PC-3 (cell line): ENCODE measurements around the gene PIPOX. TPM values are rescaled to one million over a fixed set of nuclear protein-coding genes. Genes with fewer than 3 reads are reported as not detected.

ENCODE experiments used
- ATAC-seq: fragments of 200-7000 bp; cut with Tn5 transposase; 2 replicates; pipeline ENCODE4 v1.9.1; 2020; ENCODE audit warnings: mild to moderate bottlenecking, moderate library complexity
- BruUV-seq: library from RNA; stranded (reverse); fragments of 400-500 nt; replicated peaks from 2 replicates; lab custom pipeline; 2021; lab: Mats Ljungman, UMichigan
- CTCF ChIA-PET: fragments of 300-600 bp; sonication (Branson Sonifier 250); formaldehyde crosslinking; loops from one replicate; lab custom pipeline; 2022; ENCODE audit warnings: antibody characterized with exemption; lab: Charles Lee
- POLR2A ChIA-PET: fragments of 300-600 bp; sonication (Branson Sonifier 250); formaldehyde crosslinking; loops from one replicate; lab custom pipeline; 2022; ENCODE audit warnings: antibody characterized with exemption; ENCODE audit not compliant: unreplicated experiment; lab: Charles Lee
- DNase-seq: peaks from one replicate; pipeline ENCODE4 v3.0.0-alpha.2; 2015
- H2AFZ ChIP-seq: fragments of 300-600 bp; sonication (generic); 2 replicates; pipeline ENCODE4 v1.6.0; 2016; ENCODE audit warnings: antibody characterized with exemption, low read length
- H3F3A ChIP-seq: fragments of 300-600 bp; sonication (generic); one replicate; pipeline ENCODE4 v1.6.0; 2017; ENCODE audit warnings: antibody characterized with exemption, low read length, control low read depth, mild to moderate bottlenecking; ENCODE audit not compliant: unreplicated experiment
- H3K27ac ChIP-seq: fragments of 300-600 bp; sonication (generic); 2 replicates; pipeline ENCODE4 v1.5.1; 2016; ENCODE audit warnings: mild to moderate bottlenecking, low read length
- H3K27me3 ChIP-seq: fragments of 300-600 bp; sonication (generic); 2 replicates; pipeline ENCODE4 v1.6.1; 2016; ENCODE audit warnings: low read length, mixed read lengths
- H3K36me3 ChIP-seq: fragments of 300-600 bp; sonication (generic); 2 replicates; pipeline ENCODE4 v1.6.1; 2016; ENCODE audit warnings: low read depth, mixed run types, low read length, mixed read lengths
- H3K4me1 ChIP-seq: fragments of 300-600 bp; sonication (generic); 2 replicates; pipeline ENCODE4 v1.5.1; 2016; ENCODE audit warnings: low read length; ENCODE audit not compliant: insufficient read depth
- H3K4me2 ChIP-seq: fragments of 300-600 bp; sonication (generic); 2 replicates; pipeline ENCODE4 v1.6.0; 2016; ENCODE audit warnings: low read length
- H3K4me3 ChIP-seq: fragments of 300-600 bp; sonication (generic); 2 replicates; pipeline ENCODE4 v1.5.1; 2016; ENCODE audit warnings: mild to moderate bottlenecking, low read length, mixed read lengths
- H3K79me2 ChIP-seq: fragments of 300-600 bp; sonication (generic); 2 replicates; pipeline ENCODE4 v1.6.1; 2017; ENCODE audit warnings: low read length, mixed read lengths
- H3K9ac ChIP-seq: fragments of 300-600 bp; sonication (generic); 2 replicates; pipeline ENCODE4 v1.6.0; 2016; ENCODE audit warnings: mild to moderate bottlenecking, low read length
- H3K9me2 ChIP-seq: fragments of 300-600 bp; sonication (generic); replicated peaks from 2 replicates; pipeline ENCODE4 v1.6.1; 2016; ENCODE audit warnings: mixed run types, low read length, mixed read lengths
- H3K9me3 ChIP-seq: fragments of 300-600 bp; sonication (generic); 2 replicates; pipeline ENCODE4 v1.6.1; 2016; ENCODE audit warnings: low read length, mixed read lengths
- H4K20me1 ChIP-seq: fragments of 300-600 bp; sonication (generic); 2 replicates; pipeline ENCODE4 v1.6.1; 2016; ENCODE audit warnings: low read length, mixed read lengths
- CTCF ChIP-seq: fragments of 300-600 bp; sonication (generic); conservative IDR thresholded peaks from 2 replicates; pipeline ENCODE4 v1.5.1; 2017; ENCODE audit warnings: antibody characterized with exemption, low read depth, mild to moderate bottlenecking, low read length
- EZH2 ChIP-seq: fragments of 300-600 bp; sonication (generic); IDR thresholded peaks from one replicate; pipeline ENCODE4 v1.6.1; 2017; ENCODE audit warnings: antibody characterized with exemption, mild to moderate bottlenecking, low read length; ENCODE audit not compliant: unreplicated experiment
- EZH2phosphoT487 ChIP-seq: fragments of 300-600 bp; sonication (generic); IDR thresholded peaks from 2 replicates; pipeline ENCODE4 v1.6.1; 2018; ENCODE audit warnings: mild to moderate bottlenecking, antibody characterized with exemption, low read length, borderline replicate concordance
- intact Hi-C: fragments of 100-400 bp; cut with micrococcal nuclease; formaldehyde crosslinking; loops from 2 replicates; pipeline ENCODE4 v1.9.0; 2023
- total RNA-seq: library from RNA; depleted of rRNA; stranded (reverse); fragments of >200 nt; gene quantifications from 2 replicates; pipeline ENCODE4 v1.2.3, GENCODE V29; 2014

Gene PIPOX
- total RNA-seq, 1 experiment from 2014 or later = 0.87 TPM

DNA sequence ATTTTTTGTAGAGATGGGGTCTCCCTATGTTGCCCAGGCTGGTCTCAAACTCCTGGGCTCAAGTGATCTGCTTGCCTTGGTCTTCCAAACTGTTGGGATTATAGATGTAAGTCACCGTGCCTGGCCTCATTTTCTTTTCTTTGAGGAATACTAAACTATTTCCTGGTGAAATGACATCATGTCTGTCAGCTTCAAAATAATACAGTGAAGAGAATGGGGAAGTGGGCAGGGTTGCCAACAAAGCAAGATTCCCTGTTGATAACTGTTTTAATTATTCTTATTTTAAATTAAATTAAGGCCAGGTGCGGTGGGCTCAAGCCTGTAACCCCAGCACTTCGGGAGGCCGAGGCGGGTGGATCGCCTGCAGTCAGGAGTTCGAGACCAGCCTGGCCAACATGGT lies 21.1 kb downstream of the PIPOX start:
- H3K9ac ChIP-seq = no peak overlapping the region
- H2AFZ ChIP-seq = no peak overlapping the region
- no peaks in the 10 kb centered on the region for H3K9me3 ChIP-seq
- TF ChIP-seq CTCF = no peak
- TF ChIP-seq EZH2 = no peak
- no peak for TF ChIP-seq EZH2phosphoT487
- DNase-seq (no peak), ATAC-seq (no peak)
- no peaks in the 10 kb centered on the region for H3K79me2 ChIP-seq
- no peaks in the 10 kb centered on the region for H3F3A ChIP-seq
- CTCF ChIA-PET = no interaction called here
- H3K9me2 ChIP-seq = no peaks in the 10 kb centered on the region
- no peaks in the 10 kb centered on the region for H3K4me1 ChIP-seq
- BruUV-seq = no TSS peak
- POLR2A ChIA-PET = no interaction called here
- no peak overlapping the region for H3K4me3 ChIP-seq
- H4K20me1 ChIP-seq = no peaks in the 10 kb centered on the region
- intact Hi-C loops = no loop called here
- H3K27ac ChIP-seq = no peak overlapping the region
- no peaks in the 10 kb centered on the region for H3K36me3 ChIP-seq
- no peaks in the 10 kb centered on the region for H3K27me3 ChIP-seq
- no peak overlapping the region for H3K4me2 ChIP-seq

DNA sequence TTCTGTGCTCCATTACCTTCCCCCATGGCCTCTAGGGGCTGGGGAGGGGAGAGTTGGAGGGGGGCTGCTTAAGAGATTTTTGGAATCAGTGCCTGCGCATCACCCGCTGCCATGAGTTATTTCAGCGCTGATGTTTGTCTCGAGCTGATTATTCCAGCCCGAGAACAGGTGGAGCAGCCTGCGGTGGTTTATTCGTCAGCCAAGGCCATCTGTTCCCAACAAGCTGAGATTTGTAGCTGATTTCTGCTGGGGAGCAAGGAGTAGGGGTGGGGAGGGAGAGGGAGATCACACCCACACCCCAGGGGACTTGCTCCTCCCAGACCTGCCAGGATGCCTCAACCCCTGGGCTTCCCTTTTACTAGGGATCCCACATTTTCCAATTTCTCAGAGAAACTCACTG lies 23.1 kb downstream of the PIPOX start:
- no TSS peak for BruUV-seq
- Histone ChIP-seq H3K9me2 (no peaks in the 10 kb centered on the region), H4K20me1 (no peaks in the 10 kb centered on the region), H3K9ac (no peak overlapping the region), H2AFZ (no peak overlapping the region), H3K36me3 (no peaks in the 10 kb centered on the region), H3K4me2 (no peak overlapping the region), H3K27ac (no peak overlapping the region), H3K79me2 (no peaks in the 10 kb centered on the region), H3K4me1 (no peaks in the 10 kb centered on the region), H3K9me3 (no peaks in the 10 kb centered on the region), H3K27me3 (no peaks in the 10 kb centered on the region), H3F3A (no peaks in the 10 kb centered on the region), H3K4me3 (no peak overlapping the region)
- no peak for TF ChIP-seq EZH2phosphoT487
- no peak for TF ChIP-seq EZH2
- no peak for TF ChIP-seq CTCF
- intact Hi-C loops = no loop called here
- no peak for ATAC-seq
- ChIA-PET POLR2A (no interaction called here), CTCF (no interaction called here)
- DNase-seq = no peak

DNA sequence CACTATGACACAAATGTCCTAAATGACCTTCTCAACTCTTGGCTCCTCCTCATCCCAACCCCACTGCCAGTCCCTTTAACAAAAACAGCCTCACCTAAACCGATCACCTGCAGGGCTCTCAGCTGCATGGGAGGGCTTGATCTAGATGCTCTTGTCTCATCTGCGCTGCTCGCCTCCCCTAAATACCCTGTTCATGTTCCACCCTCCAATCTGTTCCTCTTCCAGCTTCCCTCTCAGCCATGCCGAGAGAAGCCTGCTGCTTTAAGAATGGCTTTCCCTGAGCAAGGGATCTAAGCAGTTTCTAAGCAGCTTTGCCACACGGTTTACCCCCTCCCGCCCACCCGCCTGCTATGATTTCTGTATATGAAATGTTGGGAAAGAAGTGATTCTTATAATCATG lies 23.7 kb downstream of the PIPOX start:
- Histone ChIP-seq H3K4me3 (no peak overlapping the region), H3K4me2 (no peak overlapping the region), H3K9me3 (no peaks in the 10 kb centered on the region), H3K4me1 (no peaks in the 10 kb centered on the region), H3K79me2 (no peaks in the 10 kb centered on the region), H3K27ac (no peak overlapping the region), H3K27me3 (no peaks in the 10 kb centered on the region), H3K9me2 (no peaks in the 10 kb centered on the region), H2AFZ (no peak overlapping the region), H3F3A (no peaks in the 10 kb centered on the region), H3K36me3 (no peaks in the 10 kb centered on the region), H3K9ac (no peak overlapping the region), H4K20me1 (no peaks in the 10 kb centered on the region)
- no peak for TF ChIP-seq CTCF
- no peak for ATAC-seq
- DNase-seq = no peak
- POLR2A ChIA-PET = no interaction called here
- intact Hi-C loops = no loop called here
- CTCF ChIA-PET = no interaction called here
- BruUV-seq = no TSS peak
